Measurements from ENCODE around the gene GABARAPL1. TPM values are rescaled to one million over a fixed set of nuclear protein-coding genes. Genes with fewer than 3 reads are reported as not detected.

GABARAPL1 gene
- total and polyA plus RNA-seq, 10 of the 15 experiments (the other 5 are each of a cell fraction or from before 2014, with no cell fraction given) = 0.42 to 3.7 (median 1.4) TPM

DNA sequence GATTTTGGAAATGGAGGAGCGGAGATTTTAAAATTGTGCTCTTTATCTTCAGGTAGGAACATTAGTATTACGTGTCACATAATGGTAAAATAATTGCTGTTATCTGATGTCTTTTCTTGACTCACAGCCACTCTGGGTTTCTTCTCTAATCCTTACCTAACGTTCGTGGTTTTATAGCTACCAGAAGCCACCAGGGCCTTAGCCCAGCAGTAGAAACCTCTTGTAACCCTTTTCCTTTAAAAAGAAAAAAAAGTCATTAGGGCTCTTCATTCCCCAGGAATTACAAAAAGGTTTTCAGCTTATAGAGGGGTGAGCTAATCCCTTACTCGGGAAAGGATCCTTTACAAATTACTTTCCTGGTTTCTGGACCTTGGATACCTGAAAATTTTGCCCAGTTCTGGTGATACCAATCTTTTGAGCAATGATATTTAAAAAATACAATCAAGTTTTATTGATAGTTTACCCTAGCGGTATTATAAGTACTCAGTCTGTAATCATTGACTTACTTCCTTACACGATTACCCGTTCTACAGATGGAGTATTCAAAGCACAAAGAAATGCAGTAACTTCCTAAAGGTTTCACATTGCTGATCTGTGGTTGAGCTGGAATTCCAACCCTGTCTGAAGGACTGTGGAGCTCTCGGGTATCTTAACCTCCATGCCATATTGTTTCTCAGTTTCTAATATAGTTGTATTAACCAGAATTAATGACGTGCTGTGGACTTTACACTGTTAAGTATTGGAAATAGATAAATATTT, 1.6 kb downstream of the GABARAPL1 start:
- intact Hi-C loops (cut with micrococcal nuclease; ENCODE audit: unreplicated experiment) = no loop called here
- no peak overlapping the region for H2AFZ ChIP-seq (ENCODE audit: control insufficient read depth, low read depth, low read length)
- H3K4me1 ChIP-seq (ENCODE audit: control insufficient read depth, insufficient read depth, low read length) = peaks cover 6% of the 10 kb centered on the region; the same call in 1 of the 2 replicates
- TF ChIP-seq HDAC6 (IDR thresholded peaks at IDR 0.05; ENCODE audit: unreplicated experiment) (no peak), SUZ12 (IDR thresholded peaks at IDR 0.05; ENCODE audit: unreplicated experiment) (no peak)
- TF ChIP-seq, protein P1, sequence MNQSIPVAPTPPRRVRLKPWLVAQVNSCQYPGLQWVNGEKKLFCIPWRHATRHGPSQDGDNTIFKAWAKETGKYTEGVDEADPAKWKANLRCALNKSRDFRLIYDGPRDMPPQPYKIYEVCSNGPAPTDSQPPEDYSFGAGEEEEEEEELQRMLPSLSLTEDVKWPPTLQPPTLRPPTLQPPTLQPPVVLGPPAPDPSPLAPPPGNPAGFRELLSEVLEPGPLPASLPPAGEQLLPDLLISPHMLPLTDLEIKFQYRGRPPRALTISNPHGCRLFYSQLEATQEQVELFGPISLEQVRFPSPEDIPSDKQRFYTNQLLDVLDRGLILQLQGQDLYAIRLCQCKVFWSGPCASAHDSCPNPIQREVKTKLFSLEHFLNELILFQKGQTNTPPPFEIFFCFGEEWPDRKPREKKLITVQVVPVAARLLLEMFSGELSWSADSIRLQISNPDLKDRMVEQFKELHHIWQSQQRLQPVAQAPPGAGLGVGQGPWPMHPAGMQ (IDR thresholded peaks at IDR 0.05; ENCODE audit: borderline replicate concordance) = no peak
- TF ChIP-seq, protein P2, sequence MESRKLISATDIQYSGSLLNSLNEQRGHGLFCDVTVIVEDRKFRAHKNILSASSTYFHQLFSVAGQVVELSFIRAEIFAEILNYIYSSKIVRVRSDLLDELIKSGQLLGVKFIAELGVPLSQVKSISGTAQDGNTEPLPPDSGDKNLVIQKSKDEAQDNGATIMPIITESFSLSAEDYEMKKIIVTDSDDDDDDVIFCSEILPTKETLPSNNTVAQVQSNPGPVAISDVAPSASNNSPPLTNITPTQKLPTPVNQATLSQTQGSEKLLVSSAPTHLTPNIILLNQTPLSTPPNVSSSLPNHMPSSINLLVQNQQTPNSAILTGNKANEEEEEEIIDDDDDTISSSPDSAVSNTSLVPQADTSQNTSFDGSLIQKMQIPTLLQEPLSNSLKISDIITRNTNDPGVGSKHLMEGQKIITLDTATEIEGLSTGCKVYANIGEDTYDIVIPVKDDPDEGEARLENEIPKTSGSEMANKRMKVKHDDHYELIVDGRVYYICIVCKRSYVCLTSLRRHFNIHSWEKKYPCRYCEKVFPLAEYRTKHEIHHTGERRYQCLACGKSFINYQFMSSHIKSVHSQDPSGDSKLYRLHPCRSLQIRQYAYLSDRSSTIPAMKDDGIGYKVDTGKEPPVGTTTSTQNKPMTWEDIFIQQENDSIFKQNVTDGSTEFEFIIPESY (IDR thresholded peaks at IDR 0.05) = no peak
- in situ Hi-C loops (cut with MboI) = no loop called here
- no peaks in the 10 kb centered on the region for H3K36me3 ChIP-seq (ENCODE audit: control insufficient read depth in 2 of 2, insufficient read depth in 2 of 2, low read length in 1 of 2)
- no peak overlapping the region; the same call in 1 of the 2 replicates for H3K4me2 ChIP-seq (ENCODE audit: control insufficient read depth, insufficient read depth)
- H3K27ac ChIP-seq (ENCODE audit: control insufficient read depth, insufficient read depth) = no peak overlapping the region
- ChIA-PET RAD21 (ENCODE audit: unreplicated experiment) (no interaction called here), SMC1A (ENCODE audit: uncharacterized antibody, unreplicated experiment) (interaction anchor here (0.7 to 2.4 kb wide), 4 partner anchors 14 to 47 kb away, joined by 3 to 6 read pairs (median 4); no protein-coding TSS in a partner anchor), POLR2A (no interaction called here), CTCF (interaction anchor here (1.0 kb wide), 1 partner anchor 21 kb away, joined by 4 read pairs; no protein-coding TSS in a partner anchor)
- peak overlapping the region; percentile 57 for H3K4me3 ChIP-seq
- BruUV-seq (replicated peaks) = no TSS peak
- DNase-seq (ENCODE audit: low read depth, low spot score) = no peak
- H3K9ac ChIP-seq (ENCODE audit: control insufficient read depth, insufficient read depth, low read length) = no peak overlapping the region
- no peaks in the 10 kb centered on the region for H3K79me2 ChIP-seq (ENCODE audit: control insufficient read depth, insufficient read depth, low read length)
- H4K20me1 ChIP-seq (ENCODE audit: control insufficient read depth, insufficient read depth) = no peaks in the 10 kb centered on the region
- H3K27me3 ChIP-seq (replicated peaks in 1 of 2; ENCODE audit: control insufficient read depth in 2 of 2, insufficient read depth in 2 of 2, low read length in 1 of 2) = peaks cover 0 to 3% of the 10 kb centered on the region in 2 experiments; a peak in 2 of 4 replicates
- H3K9me3 ChIP-seq (replicated peaks; ENCODE audit: control insufficient read depth, insufficient read depth, low read length) = no peaks in the 10 kb centered on the region
- no peak for ATAC-seq
- no peak for FAIRE-seq
- 51% methylated on average over 10 of the region's 10 CpGs for WGBS (ENCODE audit: insufficient coverage, insufficient replicate concordance, low lambda C conversion rate, missing lambda C conversion rate)

Measured in GM12878 (cell line).